NCI-H2196 treated with DMSO at 0.1 percent for 48 hours (cell line): ENCODE data around the gene MRPL55.
"Not testable (repeated sequence)": the region's sequence is repeated elsewhere in the genome, so short reads cannot be mapped to it uniquely, and the experiment has no call there.

Experiments
- DNase-seq: peaks from one replicate; lab custom pipeline; 2025; ENCODE audit not compliant: unreplicated experiment; lab: John Stamatoyannopoulos, UW

Gene MRPL55

GRCh38 chr1:228123505-228123904 is 14.4 kb upstream of the MRPL55 start:
- no peak for DNase-seq

DNA sequence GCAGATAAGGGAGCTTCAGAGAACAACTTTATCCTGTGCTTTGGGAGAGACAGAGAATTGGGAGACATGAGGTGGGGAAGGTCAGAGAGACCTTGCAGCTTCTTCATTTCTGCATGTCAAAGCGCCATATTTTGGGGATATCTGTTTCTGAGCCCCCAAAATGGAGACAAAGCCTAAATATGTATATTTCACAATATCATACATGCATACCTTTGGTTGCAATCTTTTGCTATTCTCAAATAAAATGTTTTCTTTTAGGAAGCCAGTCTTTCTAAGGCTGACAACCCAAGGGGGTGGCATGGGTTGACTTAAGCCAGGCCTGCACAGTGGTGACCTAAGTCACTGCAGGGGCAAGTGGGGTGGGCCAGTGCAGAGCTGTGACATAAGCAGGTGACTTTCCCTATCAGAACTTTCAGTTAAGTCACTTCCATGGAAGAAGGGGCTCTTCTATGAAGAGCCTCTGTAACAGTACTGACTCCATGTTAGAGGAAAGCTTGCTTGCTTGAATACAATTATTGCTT is 13.9 kb upstream of the MRPL55 start:
- no peak for DNase-seq

GRCh38 chr1:228120857-228121489 is 11.9 kb upstream of the MRPL55 start:
- no peak for DNase-seq

DNA sequence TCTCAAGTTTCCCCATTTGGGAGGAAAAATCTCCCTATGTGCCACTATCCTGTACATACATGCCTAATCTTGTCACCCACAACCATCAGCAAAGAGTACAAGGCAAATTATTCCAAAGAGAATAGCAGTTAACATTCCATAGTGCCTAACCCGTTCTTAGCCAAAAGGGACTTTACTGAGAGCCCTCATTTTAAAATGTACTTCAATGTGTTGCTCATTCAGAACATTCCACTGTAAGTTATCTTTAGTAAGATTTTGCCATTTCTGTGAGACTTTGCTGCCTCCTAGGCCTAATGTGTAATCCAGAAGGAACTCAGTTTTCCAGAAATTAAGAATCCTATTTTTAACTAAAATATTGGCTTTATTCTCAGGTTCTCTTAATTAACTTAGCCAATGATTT is 11.3 kb upstream of the MRPL55 start:
- no peak for DNase-seq

DNA sequence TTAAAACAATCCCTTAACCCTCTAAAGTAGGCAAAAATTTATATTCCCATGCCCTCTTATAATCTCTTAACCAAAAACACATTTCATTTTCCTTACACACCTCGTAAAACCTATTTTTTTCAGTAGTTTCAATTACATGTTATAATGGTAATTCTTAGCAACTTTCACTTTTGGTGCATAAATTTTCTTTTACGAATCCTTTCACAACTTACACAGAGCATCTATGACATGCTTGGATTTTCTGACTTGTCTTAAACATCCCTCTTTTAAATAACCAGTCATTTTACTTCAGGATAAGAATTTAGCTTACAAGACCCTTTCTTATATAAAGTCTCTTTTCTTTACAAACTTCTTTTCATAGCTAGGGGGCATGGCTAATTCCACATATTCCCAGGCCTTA is 8.9 kb upstream of the MRPL55 start:
- no peak for DNase-seq

DNA sequence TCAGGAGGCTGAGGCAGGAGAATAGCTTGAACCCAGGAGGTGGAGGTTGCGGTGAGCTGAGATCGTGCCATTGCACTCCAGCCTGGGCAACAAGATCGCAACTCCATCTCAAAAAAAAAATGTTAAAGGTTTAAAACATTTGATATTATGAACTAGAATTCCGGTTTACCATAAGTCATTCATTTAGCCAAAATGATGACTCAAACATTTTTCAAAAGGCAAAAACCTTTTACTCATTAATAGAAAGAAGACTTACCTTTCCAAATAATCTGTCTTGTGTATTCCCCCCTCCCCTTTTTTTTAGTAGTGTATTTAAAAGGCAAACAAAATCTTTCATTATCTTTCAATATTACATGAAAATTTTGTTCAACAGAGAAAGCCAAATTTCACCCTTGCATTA is 8.2 kb upstream of the MRPL55 start:
- no peak for DNase-seq

- DNase-seq, result no peak
Measured at GRCh38 chr1:228114827-228115226, 5.7 kb upstream of the MRPL55 start.

GRCh38 chr1:228112617-228113016 is 3.5 kb upstream of the MRPL55 start:
- no peak for DNase-seq

DNA sequence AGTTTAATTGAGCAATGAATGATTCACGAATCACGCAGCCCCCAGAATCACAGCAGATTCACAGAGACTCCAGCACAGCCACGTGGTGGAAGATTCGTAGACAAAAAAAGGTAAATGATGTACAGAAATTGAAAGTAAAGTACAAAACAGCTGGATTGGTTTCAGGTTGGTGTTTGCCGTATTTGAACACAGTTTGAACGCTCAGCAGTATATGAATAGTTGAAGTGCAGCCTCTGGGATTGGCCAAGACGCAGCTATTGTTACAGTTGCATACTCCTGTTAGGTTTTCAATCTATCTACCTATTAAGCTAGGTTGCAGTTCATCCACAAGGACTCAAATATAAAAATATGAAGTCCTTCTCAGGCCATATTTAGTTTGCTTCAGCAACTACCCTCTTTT is 3.1 kb upstream of the MRPL55 start:
- DNase-seq, result no peak

GRCh38 chr1:228111315-228111714 is 2.2 kb upstream of the MRPL55 start:
- not testable (repeated sequence) for DNase-seq

DNA sequence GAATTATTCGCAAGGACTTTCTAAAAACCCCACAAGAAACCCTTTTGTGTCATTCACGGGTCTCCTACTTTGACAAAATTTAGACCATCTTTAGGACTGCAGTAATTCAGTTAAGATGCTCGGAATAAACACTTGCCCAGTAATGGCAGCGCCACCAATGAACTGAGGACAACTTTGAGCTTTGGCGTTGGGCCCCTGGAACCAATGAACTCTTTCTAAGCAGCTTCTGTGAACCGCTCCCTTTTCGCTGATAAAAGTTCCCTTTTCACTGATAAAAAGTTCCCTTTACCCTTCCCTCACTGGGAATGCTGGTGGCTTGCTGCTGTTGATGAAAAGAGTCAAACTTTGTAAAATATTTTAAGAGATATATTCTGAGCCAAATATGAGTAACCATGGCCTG is 1.5 kb upstream of the MRPL55 start:
- DNase-seq, result no peak

- DNase-seq, result no peak
Measured at GRCh38 chr1:228109962-228110488, 926 bp upstream of the MRPL55 start.

DNA sequence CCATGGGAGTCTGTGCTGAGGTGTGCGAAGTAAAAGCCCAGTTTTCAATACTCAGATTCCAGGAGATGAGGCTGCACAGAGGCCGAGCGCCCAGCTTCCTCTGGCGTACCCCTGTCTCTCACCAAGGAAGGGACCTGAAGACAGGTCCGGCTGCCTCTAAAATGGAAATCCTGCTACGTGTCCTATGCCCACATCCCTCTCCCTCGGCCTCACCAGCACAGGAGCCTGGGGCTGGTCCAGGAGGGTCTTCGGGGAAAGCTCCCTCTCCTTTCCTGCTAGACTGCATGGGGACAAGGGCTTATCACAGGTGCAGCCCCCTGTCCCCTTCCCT is 392 bp downstream of the MRPL55 start:
- no peak for DNase-seq

GRCh38 chr1:228108055-228108690 is 926 bp downstream of the MRPL55 start:
- DNase-seq, result no peak

- no peak for DNase-seq
Measured at GRCh38 chr1:228107636-228108035, 1.5 kb downstream of the MRPL55 start.

- DNase-seq, result no peak
Measured at GRCh38 chr1:228106800-228107054, 2.4 kb downstream of the MRPL55 start.

DNA sequence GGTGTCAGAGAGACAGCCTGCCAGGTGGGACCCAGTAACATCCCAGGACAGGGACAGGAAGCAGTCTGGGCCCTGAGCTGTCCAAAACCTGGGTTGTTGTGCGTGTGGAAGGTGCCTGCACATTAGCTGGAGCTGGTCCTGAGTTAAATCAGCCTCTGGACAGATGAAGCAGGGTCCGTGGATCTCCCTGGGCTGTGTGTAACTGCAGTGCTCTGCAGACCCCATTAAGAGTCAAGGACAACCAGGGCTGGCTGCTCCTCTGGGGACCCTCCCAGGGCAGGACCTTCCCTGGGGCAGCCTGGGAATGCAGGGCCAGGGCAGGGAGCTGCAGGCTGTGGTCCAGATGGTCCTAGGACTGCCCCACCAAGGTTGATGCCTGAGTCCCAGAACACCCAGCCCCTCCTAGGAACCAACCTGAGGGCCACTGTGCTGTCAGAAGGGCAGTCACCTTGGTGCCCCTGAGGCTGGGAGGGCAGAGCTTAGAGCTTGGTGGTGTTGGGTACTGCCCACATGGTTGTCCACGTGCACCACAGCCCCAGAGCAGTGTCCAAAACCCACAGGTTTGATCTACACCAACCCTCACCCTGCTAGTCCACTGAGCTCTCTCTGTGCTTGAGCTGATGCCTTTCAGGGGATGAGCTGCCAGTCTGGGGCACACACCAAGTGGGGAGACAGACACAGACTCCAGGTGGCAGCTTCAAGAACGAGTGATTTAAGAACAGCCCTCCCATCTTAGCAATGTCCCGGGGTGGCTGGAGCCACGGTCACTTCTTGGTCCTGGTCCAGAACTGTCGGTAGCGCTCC is 2.9 kb downstream of the MRPL55 start:
- DNase-seq, result no peak

- DNase-seq, result no peak
Measured at GRCh38 chr1:228105270-228105995, 3.7 kb downstream of the MRPL55 start.

- peak; percentile 81 for DNase-seq
Measured at GRCh38 chr1:228104526-228105269, 4.4 kb downstream of the MRPL55 start.

DNA sequence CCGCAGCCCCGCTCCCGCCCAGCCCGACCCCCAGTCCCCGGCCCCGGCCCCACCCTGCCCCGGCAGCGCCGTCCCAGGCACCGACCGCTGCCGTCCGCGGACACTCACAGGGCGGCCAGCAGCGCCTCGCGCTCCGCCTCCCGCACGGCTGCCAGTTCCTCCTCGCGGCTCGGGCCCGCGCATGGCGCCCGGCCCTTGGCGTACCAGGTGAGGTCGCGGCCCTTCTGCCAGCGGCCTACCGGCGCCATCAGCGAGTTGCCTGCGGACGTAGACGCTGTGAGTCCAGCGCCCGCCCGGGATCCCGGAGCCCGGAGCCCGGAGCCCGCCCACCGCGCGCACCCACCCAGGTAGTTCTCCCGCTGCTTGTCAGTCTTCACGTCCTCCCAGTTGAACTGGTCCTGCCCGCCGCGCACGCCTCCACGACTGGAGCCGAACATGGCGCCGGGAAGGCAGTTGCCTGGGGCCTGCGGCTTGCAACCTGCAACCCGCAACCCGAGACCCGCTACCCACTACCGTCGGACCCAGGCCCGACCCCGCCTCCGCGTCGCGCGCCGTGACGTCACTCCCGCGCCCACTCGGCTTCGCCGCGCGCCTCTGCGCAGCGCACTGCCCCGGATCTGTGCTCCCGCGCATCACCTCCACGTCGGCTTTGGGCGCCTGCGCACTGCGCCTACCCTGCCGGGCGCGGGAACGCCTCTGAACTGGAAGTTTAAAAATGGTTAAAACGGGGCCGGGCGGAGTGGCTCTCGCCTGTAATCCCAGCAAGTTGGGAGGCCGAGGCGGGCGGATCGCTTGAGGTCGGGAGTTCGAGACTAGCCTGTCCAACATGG is 6.1 kb downstream of the MRPL55 start, which contains the start of gene C1orf35:
Gene C1orf35 (minus strand): TSS at position 535 of the 830 bp plus-strand sequence. CDS start 98 bp downstream, at position 437.
- peak; percentile 88 for DNase-seq
